ENCODE measurements around the gene SYNJ2.
A peak's percentile ranks its signal among the peaks of the same experiment; 100 is the strongest.

SYNJ2 gene

GRCh38 chr6:158086504-158087223 is 105.0 kb downstream of the SYNJ2 start:
- no peak for DNase-seq

DNA sequence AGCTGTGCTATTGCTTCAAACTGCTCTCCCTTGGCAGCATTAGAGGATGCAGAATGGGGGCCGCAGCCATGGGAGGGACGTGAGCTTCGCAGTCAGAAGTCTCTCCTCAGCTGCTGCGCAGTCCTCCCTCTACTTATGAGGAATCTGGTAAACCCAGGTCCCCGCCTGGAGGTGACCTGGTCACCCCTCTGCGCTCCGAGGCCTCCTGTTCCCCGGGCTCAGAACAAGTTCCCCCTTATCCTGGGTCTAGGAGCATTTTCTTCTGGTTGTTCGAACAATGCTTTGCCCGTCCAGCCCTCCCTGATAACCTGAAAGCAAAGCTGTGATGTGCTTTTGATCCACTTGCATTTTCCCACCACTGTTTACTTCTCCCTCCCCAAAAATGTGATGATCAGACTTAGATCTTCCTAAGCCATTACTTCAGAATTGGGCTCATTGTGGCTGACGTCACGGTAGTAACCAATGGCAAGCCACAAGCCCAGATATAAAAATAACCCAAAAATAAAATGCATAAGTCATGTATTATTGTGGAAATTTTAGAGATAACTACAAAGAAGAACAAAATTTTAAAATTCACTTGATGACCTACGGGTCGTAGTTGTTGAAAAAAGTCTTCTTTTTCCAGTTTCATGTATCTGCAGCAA is 105.7 kb downstream of the SYNJ2 start:
- no peak for DNase-seq

GRCh38 chr6:158092806-158093205 is 111.1 kb downstream of the SYNJ2 start:
- DNase-seq, result no peak

DNA sequence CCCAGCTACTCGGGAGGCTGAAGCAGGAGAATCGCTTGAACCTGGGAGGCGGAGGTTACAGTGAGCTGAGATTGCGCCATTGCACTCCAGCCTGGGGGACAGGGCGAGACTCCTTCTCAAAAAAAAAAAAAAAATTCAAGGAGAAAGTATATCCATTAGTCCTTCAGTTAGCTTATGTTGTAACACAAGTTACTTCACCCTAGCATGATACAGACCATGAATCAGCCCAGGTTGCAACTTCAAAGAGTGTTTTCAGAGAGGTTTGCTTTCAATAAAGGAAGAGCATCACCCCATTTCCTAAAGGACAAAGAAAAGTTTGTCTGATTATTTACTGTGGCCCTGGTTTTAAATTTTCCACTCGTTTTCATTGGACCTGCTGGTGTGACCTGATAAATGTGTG is 113.4 kb downstream of the SYNJ2 start:
- no peak for DNase-seq

DNA sequence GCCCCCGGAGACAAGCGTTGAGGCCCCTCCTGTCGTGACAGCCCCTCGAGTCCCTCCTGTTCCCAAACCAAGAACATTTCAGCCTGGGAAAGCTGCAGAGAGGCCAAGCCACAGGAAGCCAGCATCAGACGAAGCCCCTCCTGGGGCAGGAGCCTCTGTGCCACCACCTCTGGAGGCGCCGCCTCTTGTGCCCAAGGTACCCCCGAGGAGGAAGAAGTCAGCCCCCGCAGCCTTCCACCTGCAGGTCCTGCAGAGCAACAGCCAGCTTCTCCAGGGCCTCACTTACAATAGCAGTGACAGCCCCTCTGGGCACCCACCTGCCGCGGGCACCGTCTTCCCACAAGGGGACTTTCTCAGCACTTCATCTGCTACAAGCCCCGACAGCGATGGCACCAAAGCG is 114.0 kb downstream of the SYNJ2 start:
- DNase-seq, result no peak

DNA sequence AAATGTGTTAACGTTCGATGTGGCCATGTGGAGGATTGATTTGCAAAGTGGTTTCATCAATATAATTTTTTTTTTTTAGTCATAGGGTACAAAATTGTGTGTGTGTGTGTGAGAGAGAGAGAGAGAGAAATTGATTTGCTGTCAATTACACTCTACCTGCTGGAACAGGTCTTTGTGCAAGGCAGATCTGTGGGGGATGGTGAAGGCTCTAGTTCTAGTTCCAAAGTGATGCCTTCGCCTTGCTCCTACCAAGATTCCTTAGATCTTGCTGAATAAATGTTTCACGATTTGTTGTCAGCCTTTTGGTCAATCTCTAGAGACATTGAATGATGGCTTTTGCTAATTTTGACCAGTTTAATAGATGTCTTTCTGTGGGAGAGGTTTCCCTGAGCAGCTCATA is 121.6 kb downstream of the SYNJ2 start:
- no peak for DNase-seq

DNA sequence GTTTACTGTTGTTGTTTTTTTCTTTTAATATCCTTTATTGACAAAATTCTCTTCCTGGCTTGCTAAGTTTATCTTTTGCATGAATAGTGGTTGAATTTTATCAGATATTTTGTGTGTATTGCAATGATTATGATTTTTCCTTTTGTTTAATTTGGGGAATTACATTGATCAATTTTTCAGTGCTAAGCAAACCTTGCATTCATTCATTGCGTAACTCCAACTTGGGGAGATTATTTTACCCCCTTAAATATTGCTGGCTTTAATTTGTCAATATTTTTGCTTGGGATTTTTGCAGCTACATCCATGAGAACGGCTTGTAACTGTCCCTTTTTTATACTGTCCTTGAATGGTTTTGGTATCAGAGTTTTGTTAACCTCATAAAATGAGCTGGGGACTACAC is 123.0 kb downstream of the SYNJ2 start:
- DNase-seq, result no peak

DNA sequence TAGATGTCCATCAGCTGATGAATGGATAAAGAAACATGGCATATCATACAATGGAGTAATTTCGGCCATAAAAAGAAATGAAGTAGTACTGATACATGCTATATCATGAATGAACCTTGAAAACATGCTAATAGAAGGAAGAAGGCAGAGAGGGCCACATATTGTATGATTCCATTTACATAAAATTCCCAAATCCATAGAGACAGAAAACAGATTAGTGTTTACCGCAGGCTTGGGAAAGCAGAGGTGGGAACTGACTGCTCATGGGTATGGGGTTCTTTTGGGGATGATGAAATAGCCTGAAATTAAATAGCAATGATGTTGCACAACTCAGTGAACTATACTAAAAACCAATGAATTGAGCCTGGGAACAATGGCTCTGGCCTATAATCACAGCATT is 128.1 kb downstream of the SYNJ2 start:
- peak; percentile 79 for DNase-seq

- DNase-seq, result no peak
Observed at GRCh38 chr6:158110986-158111385, 129.3 kb downstream of the SYNJ2 start.

DNA sequence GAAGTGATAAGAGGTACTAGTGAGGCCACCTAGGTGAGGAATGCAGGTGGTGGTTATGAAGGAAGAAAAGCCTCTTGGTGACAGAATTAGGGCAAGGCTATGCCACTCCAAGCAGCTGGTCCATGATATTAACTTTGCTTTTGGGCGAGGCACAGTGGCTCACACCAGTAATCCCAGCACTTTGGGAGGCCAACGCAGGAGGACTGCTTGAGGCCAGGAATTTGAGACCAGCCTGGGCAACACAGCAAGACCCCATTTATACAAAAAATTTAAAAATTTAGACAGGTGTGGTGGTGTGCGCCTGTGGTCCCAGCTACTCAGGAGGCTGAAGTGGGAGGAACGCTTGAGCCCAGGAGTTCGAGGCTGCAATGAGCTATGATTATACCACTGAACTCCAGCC is 130.3 kb downstream of the SYNJ2 start:
- DNase-seq, result no peak

DNA sequence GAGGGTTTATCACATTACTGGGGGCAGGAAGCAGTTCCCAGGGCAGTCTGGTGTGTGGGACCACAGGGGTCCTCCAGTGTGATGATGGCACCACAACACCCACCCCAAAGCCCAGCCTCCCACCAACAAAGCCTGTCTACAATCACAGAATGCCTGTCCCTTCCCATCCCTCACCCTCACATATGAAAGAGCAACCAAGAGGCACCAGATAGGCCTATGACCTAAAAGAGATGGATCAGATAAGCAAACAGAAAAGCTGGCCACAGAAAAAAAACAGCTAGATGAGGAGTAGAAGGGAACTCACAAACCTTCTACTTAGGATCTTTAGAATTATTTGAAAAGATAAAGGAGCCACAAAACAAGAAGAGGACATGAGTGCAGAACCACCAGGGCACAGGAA is 132.1 kb downstream of the SYNJ2 start:
- peak; percentile 80 for DNase-seq

- DNase-seq, result no peak
Observed at GRCh38 chr6:158115102-158115501, 133.4 kb downstream of the SYNJ2 start.

GRCh38 chr6:158115508-158115907 is 133.8 kb downstream of the SYNJ2 start:
- no peak for DNase-seq

- no peak for DNase-seq
Observed at GRCh38 chr6:158118886-158119285, 137.2 kb downstream of the SYNJ2 start.

DNA sequence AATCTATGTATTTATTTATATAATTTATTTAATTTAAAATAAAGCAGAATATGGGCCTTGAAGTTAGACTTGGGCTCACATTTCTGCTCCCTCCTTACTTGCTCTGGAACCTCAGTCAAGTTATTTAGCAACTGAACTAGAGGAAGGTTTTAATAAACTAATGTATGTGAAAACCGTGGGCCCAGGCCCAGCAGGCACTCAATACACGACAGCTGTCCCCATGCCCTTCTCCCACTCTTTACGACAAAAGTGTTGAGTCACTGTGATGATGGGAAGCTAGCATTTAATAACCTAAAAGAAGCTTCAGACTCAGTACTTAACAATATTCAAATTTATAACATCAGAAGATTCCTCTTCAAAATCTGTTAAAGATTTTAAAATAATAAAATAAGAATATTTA is 139.7 kb downstream of the SYNJ2 start:
- no peak for DNase-seq

DNA sequence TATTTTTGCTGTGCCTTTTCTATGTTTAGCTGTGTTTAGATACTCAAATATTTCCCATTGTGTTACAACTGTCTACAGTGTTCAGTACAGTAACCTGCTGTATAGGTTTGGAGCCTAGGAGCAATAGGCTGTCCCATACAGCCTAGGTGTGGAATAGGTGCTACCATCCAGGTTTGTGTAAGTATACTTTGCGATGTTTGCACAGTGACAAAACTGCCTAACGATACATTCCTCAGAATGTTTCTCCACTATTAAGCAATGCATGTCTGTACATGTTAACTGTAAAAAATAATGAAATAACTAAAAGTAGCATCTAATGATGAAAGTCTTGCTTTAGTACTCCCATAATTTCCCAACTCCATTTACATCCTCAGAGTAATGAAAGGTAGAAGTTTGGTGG is 140.4 kb downstream of the SYNJ2 start:
- DNase-seq, result no peak

DNA sequence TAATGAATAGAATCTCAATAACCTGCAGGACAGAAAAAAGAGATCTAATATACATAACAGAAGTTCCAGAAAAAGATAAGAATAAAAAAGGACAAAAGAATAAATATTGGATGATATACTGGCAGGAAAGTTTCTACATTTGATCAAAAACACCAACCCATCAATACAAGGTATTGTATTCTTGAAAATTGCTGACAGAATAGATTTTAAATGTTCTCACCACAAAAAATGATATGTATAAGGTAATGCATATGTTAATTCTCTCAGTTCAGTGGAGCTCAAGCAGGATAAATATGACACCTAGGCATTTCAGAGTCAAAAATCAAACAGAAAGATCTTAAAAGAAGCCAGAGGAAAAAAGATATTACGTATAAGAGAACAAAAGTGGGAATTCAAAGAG is 142.6 kb downstream of the SYNJ2 start:
- DNase-seq, result no peak

GRCh38 chr6:158125271-158125670 is 143.6 kb downstream of the SYNJ2 start:
- no peak for DNase-seq

DNA sequence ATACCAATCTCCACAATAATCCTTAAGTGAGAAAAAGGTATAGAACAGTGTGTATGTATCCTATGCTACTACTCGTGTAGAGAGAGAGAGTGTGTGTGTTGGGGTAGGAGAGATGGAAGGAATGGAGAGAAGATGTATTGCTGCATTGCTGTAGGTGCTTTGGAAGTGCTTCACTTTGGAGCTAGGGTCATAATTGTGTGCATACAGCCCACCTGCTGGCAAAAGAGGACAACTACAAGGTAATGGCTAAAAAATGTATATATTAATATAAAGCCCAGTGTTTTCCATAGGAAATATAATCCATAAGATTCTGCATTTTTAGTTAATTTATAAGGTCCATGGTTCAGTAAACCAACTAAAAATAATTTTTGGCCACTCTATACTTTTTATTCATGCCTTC is 150.3 kb downstream of the SYNJ2 start:
- DNase-seq, result peak; percentile 73

DNA sequence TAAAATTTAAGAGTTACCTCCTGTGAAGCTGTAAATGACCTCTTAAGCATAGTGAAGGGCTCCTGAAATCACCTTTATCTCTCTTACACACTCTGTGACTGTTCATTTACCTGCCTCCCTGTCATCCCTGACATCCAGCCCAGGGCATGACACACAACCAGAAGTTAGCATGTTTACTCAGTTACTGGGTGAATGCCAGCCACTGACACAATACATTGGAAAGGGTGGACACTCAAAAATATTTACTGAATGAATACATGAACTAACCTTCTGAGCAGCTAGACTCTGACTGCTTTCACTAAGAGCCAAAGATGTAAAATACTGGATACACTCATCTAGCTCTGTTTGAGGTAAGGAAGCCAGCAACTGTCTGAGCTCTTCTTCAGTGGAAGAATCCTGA is 161.1 kb downstream of the SYNJ2 start:
- DNase-seq, result no peak

- peak; percentile 54 for DNase-seq
Observed at GRCh38 chr6:158143700-158144099, 162.0 kb downstream of the SYNJ2 start.
